HepG2 (cell line): Measurements from ENCODE around the gene CAPZA1. TPM values are rescaled to one million over a fixed set of nuclear protein-coding genes. Genes with fewer than 3 reads are reported as not detected.

ENCODE experiments used
- ATAC-seq: fragments of 200-7000 bp; cut with Tn5 transposase; 3 replicates; pipeline ENCODE4 v1.9.1; 2020; ENCODE audit warnings: mild to moderate bottlenecking, moderate library complexity
- BruUV-seq: library from RNA; stranded (reverse); fragments of 400-500 nt; replicated peaks from 2 replicates; lab custom pipeline; 2021; lab: Mats Ljungman, UMichigan
- CTCF ChIA-PET: fragments of 300-600 bp; formaldehyde crosslinking; extraction: SDS; loops from one replicate; lab custom pipeline; 2021; ENCODE audit warnings: low total read pairs, inconsistent platforms, low intra/inter-chr PET ratio; lab: Yijun Ruan, JAX
- POLR2A ChIA-PET: fragments of 350-600 bp; sonication (Branson Sonifier 250); formaldehyde crosslinking; loops from one replicate; lab custom pipeline; 2020; ENCODE audit warnings: antibody characterized with exemption, inconsistent platforms; lab: Yijun Ruan, JAX
- DNase-seq: peaks from one replicate; pipeline ENCODE4 v3.0.0-alpha.2; 2015; ENCODE audit warnings: low spot score
- FAIRE-seq: peaks from 3 replicates; lab custom pipeline; 2011; peaks lifted over from hg19 to GRCh38; lab: Jason Lieb, UNC
- H2AFZ ChIP-seq: one replicate; pipeline ENCODE4 v1.6.1; 2011; ENCODE audit warnings: low read length, inconsistent platforms
- H3K27ac ChIP-seq: fragments of 300-600 bp; 3 replicates; pipeline ENCODE4 v1.8.0; 2011; ENCODE audit warnings: mixed run types, mild to moderate bottlenecking, mixed read lengths, low read length, inconsistent platforms; ENCODE audit not compliant: insufficient read depth; ENCODE audit errors: extremely low read length
- H3K27me3 ChIP-seq, 2 experiments: fragments of 200-600 bp in 1 of 2; 2 replicates in 1 of 2; 3 replicates in 1 of 2; pipeline versions ENCODE4 v1.6.0 to v1.8.0; 2011; ENCODE audit warnings: low read length in 2 of 2, mild to moderate bottlenecking in 2 of 2, moderate library complexity in 2 of 2, inconsistent platforms in 1 of 2; ENCODE audit not compliant: insufficient read depth in 2 of 2, control insufficient read depth in 1 of 2
- H3K36me3 ChIP-seq, 2 experiments: fragments of 200-600 bp in 1 of 2; replicated peaks in 1 of 2; 2 replicates in 1 of 2; 3 replicates in 1 of 2; pipeline versions ENCODE4 v1.5.1 to v1.8.0; 2011; ENCODE audit warnings: low read length in 2 of 2, inconsistent platforms in 1 of 2; ENCODE audit not compliant: insufficient read depth in 2 of 2, control insufficient read depth in 1 of 2
- H3K4me1 ChIP-seq: 2 replicates; pipeline ENCODE4 v1.5.1; 2012; ENCODE audit warnings: low read length, inconsistent platforms; ENCODE audit not compliant: insufficient read depth
- H3K4me2 ChIP-seq: 2 replicates; pipeline ENCODE4 v1.6.0; 2011; ENCODE audit warnings: low read depth, low read length, inconsistent platforms
- H3K4me3 ChIP-seq, 3 experiments: fragments of 200-600 bp in 1 of 3; sonication (generic), shearing (Covaris generic) in 1 of 3; replicated peaks in 1 of 3; 2 replicates each; pipeline ENCODE4 v1.5.1; 2011 to 2016; ENCODE audit warnings: low read length in 3 of 3, inconsistent platforms in 2 of 3, low read depth in 2 of 3, mild to moderate bottlenecking in 2 of 3, control low read depth in 1 of 3, mixed read lengths in 1 of 3; ENCODE audit not compliant: insufficient read depth in 1 of 3
- H3K79me2 ChIP-seq: one replicate; pipeline ENCODE4 v1.6.1; 2011; ENCODE audit warnings: low read length, inconsistent platforms; ENCODE audit not compliant: insufficient read depth
- H3K9ac ChIP-seq: 2 replicates; pipeline ENCODE4 v1.6.0; 2011; ENCODE audit warnings: mild to moderate bottlenecking, low read depth, low read length, inconsistent platforms; ENCODE audit not compliant: insufficient read depth
- H3K9me3 ChIP-seq: 2 replicates; pipeline ENCODE4 v1.5.1; 2012; ENCODE audit warnings: mild to moderate bottlenecking, low read length
- H4K20me1 ChIP-seq: 2 replicates; pipeline ENCODE4 v1.6.0; 2011; ENCODE audit warnings: inconsistent platforms, mild to moderate bottlenecking, low read length, moderate library complexity; ENCODE audit not compliant: insufficient read depth
- CENPT ChIP-seq: sonication (generic); formaldehyde crosslinking; IDR thresholded peaks from 2 replicates; pipeline ENCODE4 v1.8.0; 2022; ENCODE audit warnings: low read depth, mild to moderate bottlenecking, moderate library complexity, missing genetic modification reagents
- GZF1 ChIP-seq: sonication (generic); formaldehyde crosslinking; IDR thresholded peaks from 2 replicates; pipeline ENCODE4 v1.5.1; 2020; ENCODE audit warnings: mild to moderate bottlenecking, missing genetic modification reagents
- HOXA7 ChIP-seq: sonication (generic); formaldehyde crosslinking; IDR thresholded peaks from 2 replicates; pipeline ENCODE4 v1.8.1; 2022; ENCODE audit warnings: mild to moderate bottlenecking, missing genetic modification reagents, moderate library complexity
- NCOR1 ChIP-seq: fragments of 200-600 bp; sonication (generic); IDR thresholded peaks from 2 replicates; pipeline ENCODE4 v1.7.0; 2017; ENCODE audit warnings: antibody characterized with exemption, low read length, borderline replicate concordance
- NFYB ChIP-seq: sonication (generic); formaldehyde crosslinking; IDR thresholded peaks from 2 replicates; pipeline ENCODE4 v1.4.0; 2020; ENCODE audit warnings: missing genetic modification reagents
- POGZ ChIP-seq: sonication (generic); formaldehyde crosslinking; IDR thresholded peaks from 2 replicates; pipeline ENCODE4 v1.4.0; 2020; ENCODE audit warnings: mild to moderate bottlenecking, missing genetic modification reagents
- PPARG ChIP-seq: conservative IDR thresholded peaks from 2 replicates; pipeline ENCODE4 v1.6.1; 2016; ENCODE audit warnings: missing biosample characterization, missing genetic modification reagents
- ZNF674 ChIP-seq: sonication (generic); formaldehyde crosslinking; IDR thresholded peaks from 2 replicates; pipeline ENCODE4 v1.5.0; 2020; ENCODE audit warnings: low read depth, mild to moderate bottlenecking, missing genetic modification reagents
- ZNF766 ChIP-seq: sonication (generic); formaldehyde crosslinking; IDR thresholded peaks from 2 replicates; pipeline ENCODE4 v1.5.0; 2020; ENCODE audit warnings: missing genetic modification reagents, borderline replicate concordance
- WGBS: methylation state at CpG from one replicate; pipeline ENCODE4 v1.1.6; 2017; ENCODE audit warnings: low lambda C conversion rate; 5-methylcytosine and 5-hydroxymethylcytosine counted together
- in situ Hi-C: cut with HindIII; loops from 2 replicates; pipeline ENCODE4 v1.10.0; 2017; ENCODE audit warnings: low pct_unique_long_range_greater_than_20kb; ENCODE audit not compliant: extremely low pct_ligation_motif_present
- intact Hi-C: fragments of 100-400 bp; cut with micrococcal nuclease; formaldehyde crosslinking; loops from one replicate; pipeline ENCODE4 v1.10.0; 2022; ENCODE audit not compliant: unreplicated experiment
- polyA plus RNA-seq, 8 experiments: library from polyadenylated mRNA; depleted of rRNA in 3 of 8; stranded (reverse) in 7 of 8; unstranded in 1 of 8; fragments of >200 nt; fragmentation: Illumina TruSeq in 4 of 8; extraction: Trizol in 4 of 8; gene quantifications; 2 replicates each; pipeline versions ENCODE4 v1.2.1 to v1.2.3, GENCODE V29; 2011 to 2016; ENCODE audit warnings: low read depth in 4 of 8, missing spikeins in 1 of 8, mixed read lengths in 1 of 8; ENCODE audit not compliant: insufficient read depth in 1 of 8
- total RNA-seq, 5 experiments: library from RNA; depleted of rRNA; stranded (reverse); fragments of >200 nt; fragmentation: Illumina TruSeq; extraction: Trizol; gene quantifications; 2 replicates each; pipeline ENCODE4 v1.2.3, GENCODE V29; 2016; ENCODE audit warnings: low read depth in 1 of 5
- TF ChIP-seq, protein P1 (sequence below): sonication (generic); formaldehyde crosslinking; IDR thresholded peaks from 2 replicates; pipeline ENCODE4 v1.5.1; 2020; ENCODE audit warnings: mild to moderate bottlenecking, missing genetic modification reagents

Gene CAPZA1
- total and polyA plus RNA-seq, 2 of the 13 experiments (the other 11 are each of a cell fraction or from before 2014, with no cell fraction given), result 67.0 to 117 TPM

DNA sequence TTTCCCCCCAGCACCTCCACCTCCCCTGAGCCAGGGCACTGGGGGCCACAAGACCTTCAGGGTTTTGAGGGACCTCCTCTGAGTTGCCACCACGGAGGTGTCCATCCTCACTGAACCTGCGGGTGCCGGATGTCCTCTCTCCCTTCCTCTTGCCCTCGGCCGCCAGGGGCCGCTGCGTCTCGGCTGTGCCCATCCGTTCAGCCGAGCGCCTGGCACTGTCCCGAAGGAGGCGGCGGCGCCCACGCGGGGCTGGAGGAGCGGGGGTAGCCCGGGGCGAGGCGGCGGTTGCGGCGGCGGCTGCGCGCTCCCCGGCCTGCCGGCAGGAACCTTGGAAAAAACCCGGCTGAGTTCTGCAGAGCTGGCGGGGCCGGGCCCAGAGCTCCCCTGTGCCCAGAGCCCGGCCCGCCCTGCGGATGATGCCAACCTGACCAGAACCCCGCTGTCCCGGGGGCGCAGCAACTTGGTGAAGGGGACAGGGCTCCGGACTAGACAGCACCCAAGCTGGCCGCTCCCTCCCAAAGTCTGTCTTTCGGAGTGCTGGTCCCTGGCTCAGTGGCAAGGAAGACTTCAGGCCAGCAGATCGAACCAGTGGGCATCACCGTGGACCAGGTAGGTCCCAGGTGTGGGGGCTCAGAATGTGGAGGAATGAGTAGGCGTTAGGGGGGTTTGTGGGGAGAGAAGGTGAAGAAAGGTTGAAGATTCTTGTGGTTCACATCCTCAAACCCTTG, 99.2 kb downstream of the CAPZA1 start (continued):
- TF ChIP-seq CENPT, result 0 out of 2 replicates have a peak, but pooled peaks have one; percentile 32
- no peak for TF ChIP-seq HOXA7

DNA sequence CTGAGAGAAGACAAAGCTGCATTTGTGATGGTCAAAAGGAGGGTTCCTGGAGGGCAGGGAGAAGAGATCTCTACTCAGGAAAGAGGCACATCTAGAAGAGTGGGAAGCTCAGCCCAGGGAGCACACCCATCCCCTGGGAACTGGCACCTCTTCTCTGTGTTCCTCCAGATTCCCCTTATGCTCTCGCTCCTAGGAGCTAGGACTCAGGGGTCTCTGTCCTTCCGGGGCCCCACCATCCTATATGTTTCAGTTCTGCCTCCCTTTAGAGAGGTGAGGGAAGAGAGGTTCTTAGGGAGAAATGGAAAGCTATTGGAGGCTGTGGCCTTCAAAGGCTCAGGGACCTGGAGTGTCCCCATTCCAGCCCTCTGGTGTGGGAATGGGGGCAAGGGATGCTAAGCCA, 100.1 kb downstream of the CAPZA1 start:
- in situ Hi-C loops (loop anchor here (5.0 to 25.0 kb wide), 2 partner anchors 88 to 318 kb away; no protein-coding TSS in a partner anchor), intact Hi-C loops (loop anchor here (5.0 kb wide), 2 partner anchors 238 to 323 kb away; partner anchors contain the start of gene SLC16A1)
- H3K4me2 ChIP-seq, result no peak overlapping the region
- no peak overlapping the region for H2AFZ ChIP-seq
- WGBS, result 0% methylated on average over 2 of the region's 2 CpGs
- no peaks in the 10 kb centered on the region for H3K9me3 ChIP-seq
- ATAC-seq (no peak), DNase-seq (no peak), FAIRE-seq (no peak)
- H3K27me3 ChIP-seq, result peaks cover 1 to 39% of the 10 kb centered on the region in 2 experiments; a peak in 4 of 5 replicates
- BruUV-seq, result no TSS peak
- H3K4me3 ChIP-seq, result no peak overlapping the region
- no peak overlapping the region for H3K27ac ChIP-seq
- H3K4me1 ChIP-seq, result peaks cover 31% of the 10 kb centered on the region
- H3K36me3 ChIP-seq, result no peaks in the 10 kb centered on the region
- no peaks in the 10 kb centered on the region for H3K79me2 ChIP-seq
- POLR2A ChIA-PET, result no interaction called here
- CTCF ChIA-PET, result interaction anchor here (2.2 kb wide), 1 partner anchor 84 kb away, joined by 21 read pairs; no protein-coding TSS in a partner anchor
- TF ChIP-seq NFYB (CRISPR knock-in tag) (no peak), ZNF674 (CRISPR knock-in tag) (no peak), PPARG (CRISPR knock-in tag) (no peak), NCOR1 (no peak), GZF1 (no peak), ZNF766 (CRISPR knock-in tag) (no peak), POGZ (no peak)
- TF ChIP-seq, protein P1, sequence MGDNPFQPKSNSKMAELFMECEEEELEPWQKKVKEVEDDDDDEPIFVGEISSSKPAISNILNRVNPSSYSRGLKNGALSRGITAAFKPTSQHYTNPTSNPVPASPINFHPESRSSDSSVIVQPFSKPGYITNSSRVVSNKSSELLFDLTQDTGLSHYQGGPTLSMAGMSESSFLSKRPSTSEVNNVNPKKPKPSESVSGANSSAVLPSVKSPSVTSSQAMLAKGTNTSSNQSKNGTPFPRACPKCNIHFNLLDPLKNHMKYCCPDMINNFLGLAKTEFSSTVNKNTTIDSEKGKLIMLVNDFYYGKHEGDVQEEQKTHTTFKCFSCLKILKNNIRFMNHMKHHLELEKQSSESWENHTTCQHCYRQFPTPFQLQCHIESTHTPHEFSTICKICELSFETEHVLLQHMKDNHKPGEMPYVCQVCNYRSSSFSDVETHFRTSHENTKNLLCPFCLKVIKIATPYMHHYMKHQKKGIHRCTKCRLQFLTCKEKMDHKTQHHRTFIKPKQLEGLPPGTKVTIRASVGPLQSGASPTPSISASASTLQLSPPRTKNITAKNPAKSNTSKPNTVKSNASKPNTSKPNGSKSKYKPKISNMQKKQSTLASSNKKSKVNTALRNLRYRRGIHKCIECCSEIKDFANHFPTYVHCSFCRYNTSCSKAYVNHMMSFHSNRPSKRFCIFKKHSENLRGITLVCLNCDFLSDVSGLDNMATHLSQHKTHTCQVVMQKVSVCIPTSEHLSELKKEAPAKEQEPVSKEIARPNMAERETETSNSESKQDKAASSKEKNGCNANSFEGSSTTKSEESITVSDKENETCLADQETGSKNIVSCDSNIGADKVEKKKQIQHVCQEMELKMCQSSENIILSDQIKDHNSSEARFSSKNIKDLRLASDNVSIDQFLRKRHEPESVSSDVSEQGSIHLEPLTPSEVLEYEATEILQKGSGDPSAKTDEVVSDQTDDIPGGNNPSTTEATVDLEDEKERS (CRISPR knock-in tag), result no peak
- no peak overlapping the region for H3K9ac ChIP-seq
- peaks cover 5% of the 10 kb centered on the region; the same call in 1 of the 2 replicates for H4K20me1 ChIP-seq
